K562 (cell line): ENCODE measurements around the gene MMP19. TPM values are rescaled to one million over a fixed set of nuclear protein-coding genes. Genes with fewer than 3 reads are reported as not detected.
A peak's percentile ranks its signal among the peaks of the same experiment; 100 is the strongest.

Experiments used
- ATAC-seq: fragments of 200-7000 bp; cut with Tn5 transposase; 3 replicates; pipeline ENCODE4 v1.9.1; 2020; ENCODE audit warnings: moderate library complexity
- BruUV-seq: library from RNA; stranded (reverse); fragments of 400-500 nt; replicated peaks from 2 replicates; lab custom pipeline; 2021; lab: Mats Ljungman, UMichigan
- CTCF ChIA-PET: fragments of 300-600 bp; formaldehyde crosslinking; extraction: SDS; loops from one replicate; lab custom pipeline; 2021; ENCODE audit warnings: low intra/inter-chr PET ratio; lab: Yijun Ruan, JAX
- POLR2A ChIA-PET: fragments of 300-600, 350-650 bp; sonication (Branson Sonifier 250); formaldehyde crosslinking; extraction: SDS; loops from one replicate; lab custom pipeline; 2021; ENCODE audit warnings: antibody characterized with exemption, inconsistent platforms; lab: Yijun Ruan, JAX
- DNase-seq, 4 experiments: peaks; one replicate each; pipeline versions ENCODE4 v3.0.0 to v3.0.0-alpha.2; 2011 to 2018; ENCODE audit warnings: low spot score in 3 of 4, mixed read lengths in 3 of 4; ENCODE audit errors: extremely low read depth in 1 of 4
- FAIRE-seq: peaks from 2 replicates; lab custom pipeline; 2011; peaks lifted over from hg19 to GRCh38; lab: Jason Lieb, UNC
- H2AFZ ChIP-seq: 2 replicates; pipeline ENCODE4 v1.6.0; 2011; ENCODE audit warnings: low read depth, low read length, control low read depth, inconsistent platforms
- H3K27ac ChIP-seq: fragments of 200-600 bp; 3 replicates; pipeline ENCODE4 v1.8.0; 2011; ENCODE audit warnings: low read depth, mild to moderate bottlenecking, control low read depth, inconsistent platforms, low read length, moderate library complexity, mixed read lengths; ENCODE audit errors: extremely low read depth
- H3K27me3 ChIP-seq, 2 experiments: fragments of 300-600 bp in 1 of 2; 2 replicates in 1 of 2; 3 replicates in 1 of 2; pipeline versions ENCODE4 v1.6.0 to v1.8.0; 2011; ENCODE audit warnings: inconsistent platforms in 2 of 2, low read length in 2 of 2, mild to moderate bottlenecking in 1 of 2, mixed read lengths in 1 of 2, moderate library complexity in 1 of 2; ENCODE audit not compliant: control insufficient read depth in 2 of 2, insufficient read depth in 2 of 2
- H3K36me3 ChIP-seq: fragments of 300-600 bp; 3 replicates; pipeline ENCODE4 v1.8.0; 2011; ENCODE audit warnings: mild to moderate bottlenecking, low read length, inconsistent platforms; ENCODE audit not compliant: control insufficient read depth, insufficient read depth
- H3K4me1 ChIP-seq, 2 experiments: fragments of 200-600 bp in 1 of 2; replicated peaks in 1 of 2; 2 replicates in 1 of 2; 3 replicates in 1 of 2; pipeline versions ENCODE4 v1.5.1 to v1.8.0; 2011; ENCODE audit warnings: inconsistent platforms in 2 of 2, low read length in 2 of 2, mild to moderate bottlenecking in 1 of 2, mixed read lengths in 1 of 2, moderate library complexity in 1 of 2; ENCODE audit not compliant: control insufficient read depth in 2 of 2, insufficient read depth in 2 of 2
- H3K4me2 ChIP-seq: 2 replicates; pipeline ENCODE4 v1.6.1; 2011; ENCODE audit warnings: low read length, control low read depth, inconsistent platforms, mixed read lengths; ENCODE audit not compliant: insufficient read depth
- H3K4me3 ChIP-seq: fragments of 200-600 bp; sonication (generic), shearing (Covaris generic); 2 replicates; pipeline ENCODE4 v1.5.1; 2016; ENCODE audit warnings: control low read depth, inconsistent platforms
- H3K79me2 ChIP-seq: fragments of 200-600 bp; 3 replicates; pipeline ENCODE4 v1.8.0; 2011; ENCODE audit warnings: low read length, inconsistent platforms; ENCODE audit not compliant: control insufficient read depth, insufficient read depth
- H3K9ac ChIP-seq, 2 experiments: 2 replicates each; pipeline versions ENCODE4 v1.6.0 to v1.6.1; 2011; ENCODE audit warnings: low read depth in 2 of 2, low read length in 2 of 2, control low read depth in 1 of 2, inconsistent platforms in 1 of 2, mild to moderate bottlenecking in 1 of 2, mixed read lengths in 1 of 2; ENCODE audit not compliant: insufficient read depth in 1 of 2
- H3K9me1 ChIP-seq: one replicate; pipeline ENCODE4 v1.6.0; 2011; ENCODE audit warnings: inconsistent platforms, mild to moderate bottlenecking, low read length, moderate library complexity; ENCODE audit not compliant: control insufficient read depth, insufficient read depth
- H3K9me3 ChIP-seq: replicated peaks from 2 replicates; pipeline ENCODE4 v1.5.1; 2011; ENCODE audit warnings: low read depth, low read length, inconsistent platforms; ENCODE audit not compliant: control insufficient read depth, insufficient read depth
- H4K20me1 ChIP-seq: replicated peaks from 2 replicates; pipeline ENCODE4 v1.6.1; 2011; ENCODE audit warnings: low read length, inconsistent platforms, mixed read lengths; ENCODE audit not compliant: control insufficient read depth, insufficient read depth
- CTCF ChIP-seq, 3 experiments: IDR thresholded peaks in 2 of 3; conservative IDR thresholded peaks in 1 of 3; 2 replicates each; pipeline ENCODE4 v1.5.1; 2011 to 2012; ENCODE audit warnings: low read length in 3 of 3, mild to moderate bottlenecking in 3 of 3, control low read depth in 2 of 3, improper control_type of control experiment in 1 of 3, inconsistent platforms in 1 of 3, low read depth in 1 of 3, mixed read lengths in 1 of 3, moderate library complexity in 1 of 3; ENCODE audit not compliant: insufficient read depth in 2 of 3
- FOSL1 ChIP-seq: fragments of 200-800 bp; sonication (Bioruptor generic); conservative IDR thresholded peaks from 2 replicates; pipeline ENCODE4 v1.6.1; 2016; ENCODE audit warnings: missing genetic modification characterization, missing compliant biosample characterization
- FOXK2 ChIP-seq, 2 experiments: fragments of 450-650 bp; IDR thresholded peaks in 1 of 2; conservative IDR thresholded peaks in 1 of 2; 2 replicates each; pipeline ENCODE4 v1.6.1; 2016; ENCODE audit warnings: low read depth in 2 of 2, mild to moderate bottlenecking in 1 of 2
- MAFF ChIP-seq: IDR thresholded peaks from 2 replicates; pipeline ENCODE4 v1.6.1; 2012; ENCODE audit warnings: low read length, improper control_type of control experiment
- POLR2G ChIP-seq: fragments of 200-400 bp; formaldehyde crosslinking; IDR thresholded peaks from 2 replicates; pipeline ENCODE4 v1.6.1; 2017; ENCODE audit warnings: low read depth, mild to moderate bottlenecking, antibody characterized with exemption, low read length, moderate library complexity
- RBFOX2 ChIP-seq: fragments of 200-400 bp; formaldehyde crosslinking; IDR thresholded peaks from 2 replicates; pipeline ENCODE4 v1.6.1; 2017; ENCODE audit warnings: low read depth, mild to moderate bottlenecking, low read length, moderate library complexity
- STAG1 ChIP-seq: sonication (generic); formaldehyde crosslinking; IDR thresholded peaks from 2 replicates; pipeline ENCODE4 v1.5.0; 2020; ENCODE audit warnings: missing genetic modification reagents, borderline replicate concordance
- TEAD2 ChIP-seq: fragments of 450-650 bp; IDR thresholded peaks from 2 replicates; pipeline ENCODE4 v1.6.1; 2016; ENCODE audit warnings: missing genetic modification characterization, control low read depth, missing compliant biosample characterization
- TEAD4 ChIP-seq, 2 experiments: sonication (generic) in 1 of 2; formaldehyde crosslinking in 1 of 2; IDR thresholded peaks; 2 replicates each; pipeline versions ENCODE4 v1.6.1 to v1.8.0; 2012 to 2022; ENCODE audit warnings: borderline replicate concordance in 1 of 2, inconsistent platforms in 1 of 2, low read length in 1 of 2, mild to moderate bottlenecking in 1 of 2, missing genetic modification reagents in 1 of 2
- USF2 ChIP-seq: sonication (generic); formaldehyde crosslinking; IDR thresholded peaks from 2 replicates; pipeline ENCODE4 v1.5.0; 2020; ENCODE audit warnings: missing genetic modification reagents
- ZMIZ1 ChIP-seq, 2 experiments: fragments of 150-350 bp in 1 of 2; IDR thresholded peaks; 2 replicates each; pipeline ENCODE4 v1.6.1; 2012 to 2016; ENCODE audit warnings: low read depth in 2 of 2, low read length in 2 of 2, mild to moderate bottlenecking in 1 of 2, moderate library complexity in 1 of 2
- ZNF121 ChIP-seq: sonication (generic); formaldehyde crosslinking; conservative IDR thresholded peaks from 2 replicates; pipeline ENCODE4 v1.8.0; 2022; ENCODE audit warnings: missing genetic modification reagents
- ZNF124 ChIP-seq: sonication (generic); formaldehyde crosslinking; IDR thresholded peaks from 2 replicates; pipeline ENCODE4 v1.8.1; 2022; ENCODE audit warnings: missing genetic modification reagents
- WGBS: fragments of 100-300 bp; shearing (Covaris generic); methylation state at CpG from one replicate; pipeline ENCODE4 v1.1.6; 2016; ENCODE audit warnings: low coverage, mixed read lengths; ENCODE audit not compliant: insufficient coverage; ENCODE audit errors: missing lambda C conversion rate; 5-methylcytosine and 5-hydroxymethylcytosine counted together
- in situ Hi-C: fragments of 300-500 bp; cut with MboI; formaldehyde crosslinking; loops from 4 replicates; pipeline ENCODE4 v1.15.0; 2018; ENCODE audit warnings: inconsistent platforms, mixed read lengths
- intact Hi-C: fragments of 100-400 bp; cut with micrococcal nuclease; formaldehyde crosslinking; loops from 2 replicates; pipeline ENCODE4 v1.14.2; 2022
- polyA plus RNA-seq, 8 experiments: library from polyadenylated mRNA; depleted of rRNA in 4 of 8; stranded (reverse) in 5 of 8; unstranded in 3 of 8; fragments of >200 nt; fragmentation: Nextera tagmentation in 2 of 8; fragmentation: Illumina TruSeq in 1 of 8; extraction: Ambion mirVana in 2 of 8; extraction: Trizol in 1 of 8; gene quantifications; 2 replicates each; pipeline versions ENCODE4 v1.2.1 to v1.2.3, GENCODE V29; 2011 to 2014; ENCODE audit warnings: inconsistent platforms in 1 of 8, missing spikeins in 1 of 8
- total RNA-seq, 7 experiments: library from RNA; depleted of rRNA in 6 of 7; stranded (reverse); fragments of >200 nt in 6 of 7; fragmentation: Illumina TruSeq in 2 of 7; extraction: Trizol in 2 of 7; gene quantifications; 2 replicates each; pipeline versions ENCODE4 v1.2.1 to v1.2.3, GENCODE V29; 2011 to 2021; ENCODE audit warnings: low replicate concordance in 1 of 7

The MMP19 gene
- total and polyA plus RNA-seq, 9 of the 15 experiments (the other 6 are each of a cell fraction or from before 2014, with no cell fraction given) = 0.14 to 1.6 (median 0.66) TPM

GRCh38 chr12:55822228-55822627, 20.5 kb downstream of the MMP19 start (continued):
- TF ChIP-seq RBFOX2 (peak; percentile 28; the same call in 1 of the 2 replicates), POLR2G (no peak), MAFF (no peak), TEAD4 (IDR thresholded peaks at IDR 0.05; ENCODE audit: low read length) (peak; percentile 73), TEAD4 (CRISPR knock-in tag; IDR thresholded peaks at IDR 0.05; ENCODE audit: borderline replicate concordance) (0 out of 2 replicates have a peak, but pooled peaks have one; percentile 32), FOXK2 (conservative IDR thresholded peaks at IDR 0.05 in 1 of 2, IDR thresholded peaks at IDR 0.05 in 1 of 2; ENCODE audit: low read depth in 2 of 2) (no peak)

- H2AFZ ChIP-seq = no peak overlapping the region
- WGBS = 100% methylated on average over 1 of the region's 1 CpG
- H3K79me2 ChIP-seq = peaks cover 59% of the 10 kb centered on the region
- FAIRE-seq = no peak
- BruUV-seq = no TSS peak
- no peak overlapping the region for H3K4me2 ChIP-seq
- ChIA-PET POLR2A (interaction anchor here (0.6 to 5.5 kb wide), 6 partner anchors 12 to 192 kb away, joined by 3 to 64 read pairs (median 4); partner anchors contain the start of genes DNAJC14, PYM1 and RAB5B), CTCF (interaction anchor here (0.6 kb wide), 1 partner anchor 18 kb away, joined by 3 read pairs; no protein-coding TSS in a partner anchor)
- 0 out of 2 replicates have a peak, but pooled peaks cover 3% of the 10 kb centered on the region for H4K20me1 ChIP-seq
- in situ Hi-C loops (no loop called here), intact Hi-C loops (no loop called here)
- H3K36me3 ChIP-seq = peaks cover 63% of the 10 kb centered on the region
- H3K4me3 ChIP-seq = no peak overlapping the region
- no peak overlapping the region; a peak in 1 of 4 replicates for H3K9ac ChIP-seq
- peak in 3 of 4 experiments; percentile 27 to 37 (median 27) for DNase-seq
- no peaks in the 10 kb centered on the region for H3K27me3 ChIP-seq
- no peak for ATAC-seq
- no peaks in the 10 kb centered on the region for H3K9me3 ChIP-seq
- H3K4me1 ChIP-seq = peaks cover 3 to 6% of the 10 kb centered on the region in 2 experiments; a peak in 3 of 5 replicates
- no peak overlapping the region for H3K27ac ChIP-seq
- no peaks in the 10 kb centered on the region for H3K9me1 ChIP-seq
- no peak for TF ChIP-seq ZNF124 (CRISPR knock-in tag)
- TF ChIP-seq TEAD2 (tag) = no peak
- no peak for TF ChIP-seq ZMIZ1 (IDR thresholded peaks at IDR 0.05; ENCODE audit: low read depth in 2 of 2, low read length in 2 of 2)
- no peak for TF ChIP-seq ZNF121 (CRISPR knock-in tag)
- peak; percentile 34 to 58 (median 47); a peak in 5 of 6 replicates for TF ChIP-seq CTCF (IDR thresholded peaks at IDR 0.05 in 2 of 3, conservative IDR thresholded peaks at IDR 0.05 in 1 of 3; ENCODE audit: insufficient read depth in 2 of 3, low read depth in 1 of 3, low read length in 3 of 3)
- TF ChIP-seq USF2 (CRISPR knock-in tag) = no peak
- no peak for TF ChIP-seq STAG1 (CRISPR knock-in tag)
- TF ChIP-seq FOSL1 (tag) = no peak
Observed at GRCh38 chr12:55820679-55821078, 22.1 kb downstream of the MMP19 start.
